ENCODE measurements around the gene DUSP1. TPM values are rescaled to one million over a fixed set of nuclear protein-coding genes. Genes with fewer than 3 reads are reported as not detected.

The DUSP1 gene
- total and polyA plus RNA-seq, 2 of the 13 experiments (the other 11 are each of a cell fraction or from before 2014, with no cell fraction given) = 27.1 to 55.5 TPM

DNA sequence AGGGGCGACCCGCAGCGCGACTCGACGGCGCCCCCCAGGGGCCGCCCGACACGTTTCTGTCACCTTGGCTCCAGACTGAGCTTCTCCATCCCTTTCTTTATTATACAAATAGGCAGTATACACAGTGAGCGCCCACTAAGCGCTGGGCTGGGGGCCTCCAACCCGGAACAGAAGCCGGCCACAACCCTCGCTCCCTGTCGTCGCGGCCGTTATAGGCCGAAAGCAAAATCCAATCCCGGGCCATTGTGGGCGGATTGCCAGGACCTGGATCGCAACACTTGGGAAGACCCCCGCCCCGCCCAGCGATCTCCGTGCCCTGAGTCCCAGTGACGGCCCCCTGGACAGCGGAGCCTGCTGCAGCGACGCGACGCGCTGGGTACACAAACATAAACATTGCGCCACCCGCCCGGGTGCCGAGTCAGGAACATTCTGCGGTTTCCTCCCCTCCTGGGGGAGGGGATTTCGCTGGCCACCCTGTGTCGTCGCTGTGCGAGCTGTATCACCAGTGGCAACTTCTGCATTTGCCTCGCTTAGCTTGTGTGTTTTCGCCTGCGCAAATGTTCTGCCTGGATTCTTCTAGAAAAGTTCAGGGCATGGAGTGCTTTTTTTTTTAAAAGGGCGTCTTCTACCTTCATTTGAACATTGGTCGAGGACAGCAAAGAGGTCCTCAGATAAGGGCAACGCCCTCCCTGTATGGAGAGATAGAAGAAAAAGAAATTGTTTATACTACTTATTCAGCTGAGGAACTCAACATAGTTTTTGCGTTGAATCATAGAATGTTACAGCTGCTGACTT lies 1.3 kb upstream of the DUSP1 start (continued):
- TF ChIP-seq, protein P1, sequence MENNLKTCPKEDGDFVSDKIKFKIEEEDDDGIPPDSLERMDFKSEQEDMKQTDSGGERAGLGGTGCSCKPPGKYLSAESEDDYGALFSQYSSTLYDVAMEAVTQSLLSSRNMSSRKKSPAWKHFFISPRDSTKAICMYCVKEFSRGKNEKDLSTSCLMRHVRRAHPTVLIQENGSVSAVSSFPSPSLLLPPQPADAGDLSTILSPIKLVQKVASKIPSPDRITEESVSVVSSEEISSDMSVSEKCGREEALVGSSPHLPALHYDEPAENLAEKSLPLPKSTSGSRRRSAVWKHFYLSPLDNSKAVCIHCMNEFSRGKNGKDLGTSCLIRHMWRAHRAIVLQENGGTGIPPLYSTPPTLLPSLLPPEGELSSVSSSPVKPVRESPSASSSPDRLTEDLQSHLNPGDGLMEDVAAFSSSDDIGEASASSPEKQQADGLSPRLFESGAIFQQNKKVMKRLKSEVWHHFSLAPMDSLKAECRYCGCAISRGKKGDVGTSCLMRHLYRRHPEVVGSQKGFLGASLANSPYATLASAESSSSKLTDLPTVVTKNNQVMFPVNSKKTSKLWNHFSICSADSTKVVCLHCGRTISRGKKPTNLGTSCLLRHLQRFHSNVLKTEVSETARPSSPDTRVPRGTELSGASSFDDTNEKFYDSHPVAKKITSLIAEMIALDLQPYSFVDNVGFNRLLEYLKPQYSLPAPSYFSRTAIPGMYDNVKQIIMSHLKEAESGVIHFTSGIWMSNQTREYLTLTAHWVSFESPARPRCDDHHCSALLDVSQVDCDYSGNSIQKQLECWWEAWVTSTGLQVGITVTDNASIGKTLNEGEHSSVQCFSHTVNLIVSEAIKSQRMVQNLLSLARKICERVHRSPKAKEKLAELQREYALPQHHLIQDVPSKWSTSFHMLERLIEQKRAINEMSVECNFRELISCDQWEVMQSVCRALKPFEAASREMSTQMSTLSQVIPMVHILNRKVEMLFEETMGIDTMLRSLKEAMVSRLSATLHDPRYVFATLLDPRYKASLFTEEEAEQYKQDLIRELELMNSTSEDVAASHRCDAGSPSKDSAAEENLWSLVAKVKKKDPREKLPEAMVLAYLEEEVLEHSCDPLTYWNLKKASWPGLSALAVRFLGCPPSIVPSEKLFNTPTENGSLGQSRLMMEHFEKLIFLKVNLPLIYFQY (CRISPR knock-in tag; IDR thresholded peaks at IDR 0.05; ENCODE audit: borderline replicate concordance) = 0 out of 2 replicates have a peak, but pooled peaks have one; percentile 50
- TF ChIP-seq GZF1 (CRISPR knock-in tag; IDR thresholded peaks at IDR 0.05) (no peak), ZNF274 (CRISPR knock-in tag; IDR thresholded peaks at IDR 0.05) (0 out of 2 replicates have a peak, but pooled peaks have one; percentile 45), ZNF530 (CRISPR knock-in tag; IDR thresholded peaks at IDR 0.05; ENCODE audit: low read depth) (no peak), ZBTB1 (CRISPR knock-in tag; IDR thresholded peaks at IDR 0.05; ENCODE audit: borderline replicate concordance) (no peak), ZNF879 (CRISPR knock-in tag; IDR thresholded peaks at IDR 0.05) (no peak), GATA4 (IDR thresholded peaks at IDR 0.05; ENCODE audit: borderline replicate concordance, low read depth) (no peak), ZNF143 (CRISPR knock-in tag; IDR thresholded peaks at IDR 0.05) (peak; percentile 56; the same call in 1 of the 2 replicates), SYNCRIP (IDR thresholded peaks at IDR 0.05; ENCODE audit: insufficient read depth, low read depth, low read length) (no peak), YEATS2 (CRISPR knock-in tag; IDR thresholded peaks at IDR 0.05; ENCODE audit: borderline replicate concordance) (peak; percentile 66; the same call in 1 of the 2 replicates), ZNF709 (CRISPR knock-in tag; IDR thresholded peaks at IDR 0.05) (peak; percentile 23; the same call in 1 of the 2 replicates), U2AF2 (IDR thresholded peaks at IDR 0.05; ENCODE audit: low read depth, low read length) (no peak), TMF1 (CRISPR knock-in tag; IDR thresholded peaks at IDR 0.05; ENCODE audit: low read depth) (no peak), ZNF552 (CRISPR knock-in tag; IDR thresholded peaks at IDR 0.05; ENCODE audit: borderline replicate concordance) (no peak), ZSCAN29 (CRISPR knock-in tag; conservative IDR thresholded peaks at IDR 0.05) (no peak), KLF6 (CRISPR knock-in tag; IDR thresholded peaks at IDR 0.05) (peak; percentile 97)
- TF ChIP-seq, protein P2, sequence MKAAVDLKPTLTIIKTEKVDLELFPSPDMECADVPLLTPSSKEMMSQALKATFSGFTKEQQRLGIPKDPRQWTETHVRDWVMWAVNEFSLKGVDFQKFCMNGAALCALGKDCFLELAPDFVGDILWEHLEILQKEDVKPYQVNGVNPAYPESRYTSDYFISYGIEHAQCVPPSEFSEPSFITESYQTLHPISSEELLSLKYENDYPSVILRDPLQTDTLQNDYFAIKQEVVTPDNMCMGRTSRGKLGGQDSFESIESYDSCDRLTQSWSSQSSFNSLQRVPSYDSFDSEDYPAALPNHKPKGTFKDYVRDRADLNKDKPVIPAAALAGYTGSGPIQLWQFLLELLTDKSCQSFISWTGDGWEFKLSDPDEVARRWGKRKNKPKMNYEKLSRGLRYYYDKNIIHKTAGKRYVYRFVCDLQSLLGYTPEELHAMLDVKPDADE (CRISPR knock-in tag; IDR thresholded peaks at IDR 0.05) = 0 out of 2 replicates have a peak, but pooled peaks have one; percentile 27
- TF ChIP-seq, protein P3, sequence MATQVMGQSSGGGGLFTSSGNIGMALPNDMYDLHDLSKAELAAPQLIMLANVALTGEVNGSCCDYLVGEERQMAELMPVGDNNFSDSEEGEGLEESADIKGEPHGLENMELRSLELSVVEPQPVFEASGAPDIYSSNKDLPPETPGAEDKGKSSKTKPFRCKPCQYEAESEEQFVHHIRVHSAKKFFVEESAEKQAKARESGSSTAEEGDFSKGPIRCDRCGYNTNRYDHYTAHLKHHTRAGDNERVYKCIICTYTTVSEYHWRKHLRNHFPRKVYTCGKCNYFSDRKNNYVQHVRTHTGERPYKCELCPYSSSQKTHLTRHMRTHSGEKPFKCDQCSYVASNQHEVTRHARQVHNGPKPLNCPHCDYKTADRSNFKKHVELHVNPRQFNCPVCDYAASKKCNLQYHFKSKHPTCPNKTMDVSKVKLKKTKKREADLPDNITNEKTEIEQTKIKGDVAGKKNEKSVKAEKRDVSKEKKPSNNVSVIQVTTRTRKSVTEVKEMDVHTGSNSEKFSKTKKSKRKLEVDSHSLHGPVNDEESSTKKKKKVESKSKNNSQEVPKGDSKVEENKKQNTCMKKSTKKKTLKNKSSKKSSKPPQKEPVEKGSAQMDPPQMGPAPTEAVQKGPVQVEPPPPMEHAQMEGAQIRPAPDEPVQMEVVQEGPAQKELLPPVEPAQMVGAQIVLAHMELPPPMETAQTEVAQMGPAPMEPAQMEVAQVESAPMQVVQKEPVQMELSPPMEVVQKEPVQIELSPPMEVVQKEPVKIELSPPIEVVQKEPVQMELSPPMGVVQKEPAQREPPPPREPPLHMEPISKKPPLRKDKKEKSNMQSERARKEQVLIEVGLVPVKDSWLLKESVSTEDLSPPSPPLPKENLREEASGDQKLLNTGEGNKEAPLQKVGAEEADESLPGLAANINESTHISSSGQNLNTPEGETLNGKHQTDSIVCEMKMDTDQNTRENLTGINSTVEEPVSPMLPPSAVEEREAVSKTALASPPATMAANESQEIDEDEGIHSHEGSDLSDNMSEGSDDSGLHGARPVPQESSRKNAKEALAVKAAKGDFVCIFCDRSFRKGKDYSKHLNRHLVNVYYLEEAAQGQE (IDR thresholded peaks at IDR 0.05; ENCODE audit: borderline replicate concordance in 1 of 2, low read depth in 1 of 2, low read length in 2 of 2) = peak in 1 of 2 experiments; percentile 59; a peak in 1 of 4 replicates
